Activated T-cell treated with anti-CD3 and anti-CD28 coated beads for 1 hour (primary cell): ENCODE data around the gene KCNQ5.

Experiments used
- DNase-seq: peaks from one replicate; pipeline ENCODE4 v3.0.0-alpha.2; 2020; ENCODE audit warnings: low read depth

KCNQ5 gene

DNA sequence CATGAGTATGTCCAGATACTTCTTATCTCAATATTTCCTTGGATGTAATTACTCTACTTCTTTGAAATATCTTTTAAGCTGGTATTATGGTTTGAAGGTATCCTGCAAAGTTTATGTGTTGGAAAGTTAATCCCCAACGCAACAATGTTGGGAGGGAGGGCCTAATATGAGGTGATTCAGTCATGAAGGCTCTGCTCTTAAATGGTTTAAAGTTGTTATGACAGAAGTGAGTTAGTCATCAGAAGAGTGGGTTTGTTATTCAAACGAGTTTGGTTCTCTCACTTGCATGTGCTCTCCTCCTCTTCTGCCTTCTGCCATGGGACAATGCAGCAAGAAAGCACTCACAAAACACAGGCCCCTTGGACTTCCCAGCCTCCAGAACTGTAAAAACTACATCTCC is 176.3 kb downstream of the KCNQ5 start:
- DNase-seq, result no peak

GRCh38 chr6:72809746-72810379 is 188.0 kb downstream of the KCNQ5 start:
- no peak for DNase-seq

GRCh38 chr6:72810571-72811280 is 188.9 kb downstream of the KCNQ5 start:
- DNase-seq, result no peak

DNA sequence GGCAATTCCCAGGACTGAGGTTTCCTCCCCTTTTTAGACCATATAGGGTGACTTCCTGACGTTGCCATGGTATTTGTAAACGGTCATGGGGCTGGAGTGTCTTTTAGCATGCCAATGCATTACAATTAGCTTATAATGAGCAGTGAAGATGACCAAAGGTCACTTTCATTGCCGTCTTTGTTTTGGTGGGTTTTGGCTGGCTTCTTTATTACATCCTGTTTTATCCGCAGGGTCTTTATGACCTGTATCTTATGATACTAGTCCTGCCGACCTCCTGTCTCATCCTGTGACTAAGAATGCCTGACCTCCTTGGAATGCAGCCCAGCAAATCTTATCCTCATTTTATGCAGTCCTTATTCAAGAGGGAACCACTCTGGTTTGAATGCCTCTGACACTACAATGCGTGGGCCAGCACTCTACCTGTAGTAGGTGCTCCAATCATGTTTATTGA is 190.1 kb downstream of the KCNQ5 start:
- no peak for DNase-seq

GRCh38 chr6:72813807-72814596 is 192.1 kb downstream of the KCNQ5 start:
- no peak for DNase-seq

- no peak for DNase-seq
Measured at GRCh38 chr6:72816022-72816421, 194.2 kb downstream of the KCNQ5 start.

GRCh38 chr6:72817208-72817607 is 195.3 kb downstream of the KCNQ5 start:
- DNase-seq, result no peak

DNA sequence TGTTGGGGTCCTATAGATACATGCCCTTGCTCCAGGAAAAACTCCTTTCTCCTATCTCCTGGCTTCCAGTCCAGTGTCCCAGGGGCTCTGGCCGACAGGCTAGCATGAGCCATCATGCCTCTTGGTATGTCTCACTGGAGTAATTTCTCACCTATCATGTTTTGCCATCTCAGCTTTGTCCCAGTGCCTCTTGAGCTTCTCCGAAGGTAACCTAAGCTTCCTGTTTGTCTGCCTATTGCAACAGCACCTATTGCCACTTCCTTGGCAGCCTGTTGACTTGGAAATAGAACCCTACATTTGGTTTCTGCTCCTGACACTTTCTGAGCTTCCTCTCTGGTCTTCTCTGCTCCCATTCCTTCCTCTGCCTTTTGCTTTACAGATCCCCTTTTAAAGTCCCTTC is 197.7 kb downstream of the KCNQ5 start:
- DNase-seq, result no peak

GRCh38 chr6:72820153-72820552 is 198.3 kb downstream of the KCNQ5 start:
- DNase-seq, result no peak

GRCh38 chr6:72820906-72821305 is 199.0 kb downstream of the KCNQ5 start:
- no peak for DNase-seq

DNA sequence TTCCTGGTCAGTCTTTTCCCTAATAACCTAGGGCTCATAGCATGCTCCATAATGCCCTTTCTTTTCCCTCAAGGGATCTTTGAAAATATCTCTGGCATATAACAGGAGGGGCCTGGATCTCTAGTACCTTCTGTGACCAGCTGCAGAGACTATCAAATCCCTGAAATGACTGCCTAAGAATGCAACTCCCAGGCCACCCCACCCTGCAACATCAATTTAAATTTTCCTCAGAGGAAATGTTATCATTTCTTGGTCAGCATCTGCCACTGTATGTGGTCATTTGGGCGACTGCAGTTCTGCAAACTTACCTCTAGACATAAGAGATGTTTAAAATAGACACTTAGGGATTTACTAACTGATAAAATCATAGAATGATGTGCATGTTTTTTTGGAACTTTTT is 200.2 kb downstream of the KCNQ5 start:
- DNase-seq, result no peak

- DNase-seq, result no peak
Measured at GRCh38 chr6:72822691-72823090, 200.8 kb downstream of the KCNQ5 start.

- no peak for DNase-seq
Measured at GRCh38 chr6:72824833-72825232, 203.0 kb downstream of the KCNQ5 start.

GRCh38 chr6:72825315-72825911 is 203.5 kb downstream of the KCNQ5 start:
- DNase-seq, result no peak

DNA sequence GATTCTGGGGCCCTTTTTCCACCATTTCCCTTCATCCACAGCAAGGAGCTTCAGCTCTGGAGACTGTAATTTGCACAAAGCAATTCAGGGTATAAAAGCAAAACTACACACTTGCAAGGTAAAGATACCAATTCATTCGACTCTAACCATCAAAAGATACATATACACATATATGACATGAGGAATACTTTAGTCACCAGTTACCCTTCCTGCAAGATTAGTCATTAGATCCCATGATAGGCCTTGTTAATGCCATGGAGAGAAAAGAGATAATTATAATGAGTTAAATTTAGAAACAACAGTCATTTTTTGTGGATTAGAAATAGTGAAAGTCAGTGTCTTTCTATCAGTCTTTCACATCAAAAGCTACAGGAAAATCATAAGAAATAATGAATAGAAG is 204.2 kb downstream of the KCNQ5 start:
- no peak for DNase-seq

DNA sequence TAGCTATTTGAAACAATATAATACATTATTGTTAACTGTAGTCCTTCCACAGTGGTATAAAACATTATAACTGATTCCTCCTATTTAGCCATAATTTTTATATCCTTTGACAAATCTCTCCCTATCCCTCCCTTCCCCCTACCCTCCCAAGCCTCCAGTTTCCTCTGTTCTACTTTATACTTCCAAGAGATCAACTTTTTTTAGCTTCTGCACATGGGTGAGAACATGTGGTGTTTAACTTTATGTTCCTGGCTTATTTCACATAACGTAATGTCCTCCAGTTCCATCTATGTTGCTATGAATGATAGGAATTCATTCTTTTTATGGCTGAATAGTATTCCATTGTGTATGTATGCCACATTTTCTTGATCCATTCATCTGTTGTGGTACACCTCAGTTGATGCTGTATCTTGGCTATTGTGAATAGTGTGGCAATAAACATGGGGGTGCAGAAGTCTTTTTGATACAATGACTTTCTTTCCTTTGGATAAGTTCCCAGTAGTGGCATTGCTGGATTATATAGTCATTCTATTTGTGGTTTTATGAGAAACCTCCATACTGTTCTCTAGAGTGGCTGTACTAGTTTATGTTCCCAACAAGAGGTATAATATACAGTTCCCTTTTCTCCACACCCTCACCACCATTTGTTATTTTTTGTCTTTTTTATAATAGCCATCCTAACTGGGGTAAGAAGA is 205.0 kb downstream of the KCNQ5 start:
- no peak for DNase-seq

- DNase-seq, result no peak
Measured at GRCh38 chr6:72828904-72829303, 207.0 kb downstream of the KCNQ5 start.

DNA sequence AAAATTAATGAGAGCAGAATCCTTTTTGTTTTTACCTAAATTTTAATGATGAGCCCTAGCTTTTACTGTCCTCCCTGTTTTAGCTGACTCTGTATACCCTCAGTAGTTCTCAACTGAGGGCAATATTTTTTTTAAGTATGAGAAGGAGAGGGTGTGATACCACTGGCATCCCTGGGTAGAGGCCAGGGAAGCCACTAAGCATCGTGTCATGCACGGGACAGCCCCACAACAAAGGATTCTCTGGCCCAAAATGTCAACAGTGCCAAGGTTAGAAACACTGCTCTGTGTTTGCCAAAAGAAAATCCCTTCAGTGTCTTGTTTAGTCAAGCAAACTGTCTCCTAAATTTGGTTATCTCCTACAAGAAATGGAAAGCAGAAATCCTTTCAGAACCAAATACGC is 210.4 kb downstream of the KCNQ5 start:
- no peak for DNase-seq

DNA sequence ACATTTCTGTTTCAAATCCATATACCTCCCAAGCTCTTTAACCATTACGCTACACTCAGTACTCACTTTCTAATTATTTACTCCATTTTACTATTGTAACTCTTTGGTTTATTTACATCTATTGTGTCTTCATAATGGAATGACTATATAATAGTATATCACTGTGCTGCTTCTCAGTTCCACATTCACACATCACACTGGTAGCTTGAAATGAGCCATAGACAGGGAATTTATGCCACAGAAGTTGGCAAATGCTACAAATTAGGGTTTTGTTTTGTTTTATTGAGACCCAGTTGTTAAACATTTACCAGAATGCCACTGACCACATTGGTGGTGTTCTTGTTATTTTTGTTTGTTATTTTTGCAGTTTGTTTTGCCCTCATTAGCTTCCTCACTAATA is 213.9 kb downstream of the KCNQ5 start:
- no peak for DNase-seq

DNA sequence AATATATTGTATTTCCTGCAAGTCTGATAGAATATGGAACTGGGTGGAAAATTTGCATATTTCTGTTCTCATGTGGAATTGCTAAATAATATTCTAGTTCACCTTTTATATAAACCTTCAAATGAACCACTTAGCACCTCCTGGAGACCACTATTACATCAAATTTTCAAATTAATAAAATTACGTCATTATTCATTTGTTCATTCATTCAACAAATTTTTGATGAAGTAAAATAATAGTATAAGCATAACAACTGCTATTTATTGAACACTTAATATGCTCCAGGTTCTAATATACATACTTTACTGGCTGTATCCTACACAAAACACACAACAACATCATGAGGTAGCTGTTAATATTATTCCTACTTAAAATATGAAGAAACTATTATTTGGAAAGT is 215.1 kb downstream of the KCNQ5 start:
- DNase-seq, result no peak

- no peak for DNase-seq
Measured at GRCh38 chr6:72841195-72841594, 219.3 kb downstream of the KCNQ5 start.

- no peak for DNase-seq
Measured at GRCh38 chr6:72842140-72842539, 220.3 kb downstream of the KCNQ5 start.
